Mesendoderm (in vitro differentiated cells): ENCODE results near the gene HOXA7.

Experiments
- DNase-seq: peaks from one replicate; pipeline ENCODE4 v3.0.0; 2013
- H2AK5ac ChIP-seq: 2 replicates; pipeline ENCODE4 v1.6.1; 2013; ENCODE audit warnings: low read length, inconsistent platforms
- H2BK120ac ChIP-seq: 2 replicates; pipeline ENCODE4 v1.6.1; 2013; ENCODE audit warnings: low read depth, mild to moderate bottlenecking, low read length, moderate library complexity, mixed read lengths
- H2BK15ac ChIP-seq: replicated peaks from 2 replicates; pipeline ENCODE4 v1.6.1; 2013; ENCODE audit warnings: low read depth, mild to moderate bottlenecking, moderate library complexity
- H2BK5ac ChIP-seq: 2 replicates; pipeline ENCODE4 v1.6.1; 2013; ENCODE audit warnings: low read length, inconsistent platforms
- H3K18ac ChIP-seq: 2 replicates; pipeline ENCODE4 v1.6.1; 2013; ENCODE audit warnings: mild to moderate bottlenecking, low read length, mixed read lengths
- H3K23ac ChIP-seq: one replicate; pipeline ENCODE4 v1.6.1; 2013; ENCODE audit warnings: low read length
- H3K27ac ChIP-seq: 2 replicates; pipeline ENCODE4 v1.5.1; 2013; ENCODE audit warnings: low read depth, mild to moderate bottlenecking, inconsistent platforms, low read length, moderate library complexity
- H3K27me3 ChIP-seq: 2 replicates; pipeline ENCODE4 v1.6.1; 2013; ENCODE audit warnings: low read length, control low read depth, mild to moderate bottlenecking, inconsistent platforms; ENCODE audit not compliant: insufficient read depth, poor library complexity
- H3K36me3 ChIP-seq: 2 replicates; pipeline ENCODE4 v1.6.1; 2013; ENCODE audit warnings: low read length, inconsistent platforms; ENCODE audit not compliant: control insufficient read depth, insufficient read depth
- H3K4ac ChIP-seq: one replicate; pipeline ENCODE4 v1.6.1; 2013; ENCODE audit warnings: low read depth, mild to moderate bottlenecking, low read length, moderate library complexity
- H3K4me1 ChIP-seq: 2 replicates; pipeline ENCODE4 v1.6.1; 2013; ENCODE audit warnings: low read depth, low read length, inconsistent platforms; ENCODE audit not compliant: control insufficient read depth
- H3K4me2 ChIP-seq: 2 replicates; pipeline ENCODE4 v1.6.1; 2013; ENCODE audit warnings: low read length
- H3K4me3 ChIP-seq: 2 replicates; pipeline ENCODE4 v1.5.1; 2013; ENCODE audit warnings: mild to moderate bottlenecking, low read length
- H3K56ac ChIP-seq: one replicate; pipeline ENCODE4 v1.6.1; 2013; ENCODE audit warnings: low read length
- H3K79me1 ChIP-seq: 2 replicates; pipeline ENCODE4 v1.6.1; 2013; ENCODE audit warnings: low read length, inconsistent platforms
- H3K79me2 ChIP-seq: 2 replicates; pipeline ENCODE4 v1.6.1; 2013; ENCODE audit warnings: mild to moderate bottlenecking, low read length; ENCODE audit not compliant: control insufficient read depth, insufficient read depth
- H3K9ac ChIP-seq: 2 replicates; pipeline ENCODE4 v1.6.1; 2013; ENCODE audit warnings: low read length, inconsistent platforms
- H4K5ac ChIP-seq: one replicate; pipeline ENCODE4 v1.6.1; 2013; ENCODE audit warnings: low read length
- H4K8ac ChIP-seq: one replicate; pipeline ENCODE4 v1.6.1; 2013; ENCODE audit warnings: low read depth, mild to moderate bottlenecking, control low read depth, low read length, moderate library complexity
- WGBS: extraction: QIAGEN DNeasy Blood & Tissue Kit; methylation state at CpG from one replicate; pipeline ENCODE4 v1.1.7; 2013; ENCODE audit warnings: low lambda C conversion rate, missing lambda C conversion rate; ENCODE audit not compliant: insufficient coverage; ENCODE audit errors: extremely low coverage; 5-methylcytosine and 5-hydroxymethylcytosine counted together

HOXA7 gene

GRCh38 chr7:27107391-27108381, 48.8 kb downstream of the HOXA7 start:
- no peaks in the 10 kb centered on the region for H3K79me2 ChIP-seq
- no peak overlapping the region for H3K4me3 ChIP-seq
- H3K27ac ChIP-seq: no peak overlapping the region
- no peak overlapping the region for H3K56ac ChIP-seq
- no peak overlapping the region for H3K9ac ChIP-seq
- H3K23ac ChIP-seq: no peak overlapping the region
- WGBS: no CpG with 5 or more reads among the region's 47 CpGs
- no peaks in the 10 kb centered on the region for H3K79me1 ChIP-seq
- no peak for DNase-seq
- no peak overlapping the region for H3K4me2 ChIP-seq
- H2AK5ac ChIP-seq: no peak overlapping the region
- H3K4ac ChIP-seq: no peak overlapping the region
- no peak overlapping the region for H2BK120ac ChIP-seq
- H3K27me3 ChIP-seq: peaks cover 88% of the 10 kb centered on the region
- H4K8ac ChIP-seq: no peak overlapping the region
- H2BK5ac ChIP-seq: no peak overlapping the region
- no peak overlapping the region for H2BK15ac ChIP-seq
- H3K36me3 ChIP-seq: no peaks in the 10 kb centered on the region
- H3K4me1 ChIP-seq: no peaks in the 10 kb centered on the region
- H4K5ac ChIP-seq: no peak overlapping the region
- no peak overlapping the region for H3K18ac ChIP-seq

- Histone ChIP-seq H3K79me1 (no peaks in the 10 kb centered on the region), H2BK5ac (no peak overlapping the region), H3K23ac (no peak overlapping the region), H3K4me2 (no peak overlapping the region), H2BK120ac (no peak overlapping the region), H3K18ac (no peak overlapping the region), H3K4ac (no peak overlapping the region), H3K9ac (no peak overlapping the region), H4K5ac (no peak overlapping the region), H3K79me2 (no peaks in the 10 kb centered on the region), H3K4me1 (no peaks in the 10 kb centered on the region), H3K4me3 (no peak overlapping the region), H3K36me3 (no peaks in the 10 kb centered on the region), H2AK5ac (no peak overlapping the region), H2BK15ac (no peak overlapping the region), H3K27me3 (peaks cover 91% of the 10 kb centered on the region), H4K8ac (no peak overlapping the region), H3K27ac (no peak overlapping the region), H3K56ac (no peak overlapping the region)
- DNase-seq: no peak
- WGBS: no CpG with 5 or more reads among the region's 14 CpGs
Measured at GRCh38 chr7:27106901-27107240, 49.6 kb downstream of the HOXA7 start.

- H3K27ac ChIP-seq: no peak overlapping the region
- no CpG with 5 or more reads among the region's 44 CpGs for WGBS
- H3K4me1 ChIP-seq: no peaks in the 10 kb centered on the region
- no peak overlapping the region for H3K4me3 ChIP-seq
- no peak overlapping the region for H2BK120ac ChIP-seq
- no peak overlapping the region for H3K18ac ChIP-seq
- no peak overlapping the region for H3K56ac ChIP-seq
- H3K23ac ChIP-seq: no peak overlapping the region
- no peaks in the 10 kb centered on the region for H3K79me1 ChIP-seq
- no peak overlapping the region for H2BK5ac ChIP-seq
- no peak overlapping the region for H4K5ac ChIP-seq
- H3K4ac ChIP-seq: no peak overlapping the region
- H3K36me3 ChIP-seq: no peaks in the 10 kb centered on the region
- H4K8ac ChIP-seq: no peak overlapping the region
- H3K9ac ChIP-seq: no peak overlapping the region
- peaks cover 91% of the 10 kb centered on the region for H3K27me3 ChIP-seq
- peak overlapping the region; percentile 28 for H3K4me2 ChIP-seq
- H3K79me2 ChIP-seq: no peaks in the 10 kb centered on the region
- H2AK5ac ChIP-seq: no peak overlapping the region
- no peak overlapping the region for H2BK15ac ChIP-seq
- DNase-seq: peak; percentile 70
Measured at GRCh38 chr7:27106181-27106900, 50.1 kb downstream of the HOXA7 start.

GRCh38 chr7:27105301-27106031, 51.0 kb downstream of the HOXA7 start:
- H3K4me1 ChIP-seq: no peaks in the 10 kb centered on the region
- H2BK120ac ChIP-seq: no peak overlapping the region
- no peak overlapping the region for H2BK5ac ChIP-seq
- H3K4ac ChIP-seq: no peak overlapping the region
- no peak overlapping the region for H3K4me2 ChIP-seq
- H4K8ac ChIP-seq: no peak overlapping the region
- H3K36me3 ChIP-seq: no peaks in the 10 kb centered on the region
- no peak overlapping the region for H3K23ac ChIP-seq
- no peak for DNase-seq
- H2AK5ac ChIP-seq: no peak overlapping the region
- peaks cover 91% of the 10 kb centered on the region for H3K27me3 ChIP-seq
- no peak overlapping the region for H2BK15ac ChIP-seq
- no peak overlapping the region for H3K18ac ChIP-seq
- no peaks in the 10 kb centered on the region for H3K79me2 ChIP-seq
- no peak overlapping the region for H4K5ac ChIP-seq
- no peak overlapping the region for H3K27ac ChIP-seq
- H3K56ac ChIP-seq: no peak overlapping the region
- no CpG with 5 or more reads among the region's 13 CpGs for WGBS
- H3K79me1 ChIP-seq: no peaks in the 10 kb centered on the region
- no peak overlapping the region for H3K4me3 ChIP-seq
- H3K9ac ChIP-seq: no peak overlapping the region

- Histone ChIP-seq H3K56ac (no peak overlapping the region), H3K27ac (no peak overlapping the region), H2BK15ac (no peak overlapping the region), H3K9ac (no peak overlapping the region), H3K36me3 (no peaks in the 10 kb centered on the region), H2BK120ac (no peak overlapping the region), H3K4ac (no peak overlapping the region), H3K4me3 (no peak overlapping the region), H3K4me2 (no peak overlapping the region), H3K23ac (no peak overlapping the region), H4K5ac (no peak overlapping the region), H3K4me1 (no peaks in the 10 kb centered on the region), H3K79me2 (no peaks in the 10 kb centered on the region), H4K8ac (no peak overlapping the region), H2AK5ac (no peak overlapping the region), H3K27me3 (peaks cover 87% of the 10 kb centered on the region), H3K18ac (no peak overlapping the region), H3K79me1 (no peaks in the 10 kb centered on the region), H2BK5ac (no peak overlapping the region)
- WGBS: no CpG with 5 or more reads among the region's 13 CpGs
- no peak for DNase-seq
Measured at GRCh38 chr7:27104341-27105058, 52.0 kb downstream of the HOXA7 start.
